ENCODE measurements around the gene FHOD1. TPM values are rescaled to one million over a fixed set of nuclear protein-coding genes. Genes with fewer than 3 reads are reported as not detected.
A peak's percentile ranks its signal among the peaks of the same experiment; 100 is the strongest.

FHOD1 gene
- total and polyA plus RNA-seq, 9 of the 15 experiments (the other 6 are each of a cell fraction or from before 2014, with no cell fraction given), result 18.7 to 126 (median 32.3) TPM

- TF ChIP-seq SNRNP70 (optimal IDR thresholded peaks at IDR 0.05; ENCODE audit: low read depth, low read length) (no peak), FOXJ3 (CRISPR knock-in tag; IDR thresholded peaks at IDR 0.05) (no peak), NFIC (IDR thresholded peaks at IDR 0.05) (peak; percentile 31; the same call in 1 of the 2 replicates), E2F8 (IDR thresholded peaks at IDR 0.05; ENCODE audit: low read depth, partially characterized antibody) (peak; percentile 22), KAT8 (IDR thresholded peaks at IDR 0.05; ENCODE audit: low read depth) (no peak), RFX1 (IDR thresholded peaks at IDR 0.05) (no peak), PCBP2 (IDR thresholded peaks at IDR 0.05; ENCODE audit: low read depth, low read length, poor library complexity, severe bottlenecking) (no peak), CREB1 (IDR thresholded peaks at IDR 0.05) (no peak), CREB1 (CRISPR knock-in tag; IDR thresholded peaks at IDR 0.05) (peak; percentile 50), HMBOX1 (IDR thresholded peaks at IDR 0.05) (no peak), PML (IDR thresholded peaks at IDR 0.05; ENCODE audit: low read length) (0 out of 2 replicates have a peak, but pooled peaks have one; percentile 20), XRCC4 (IDR thresholded peaks at IDR 0.05; ENCODE audit: extremely low read depth, insufficient read depth, insufficient read length) (no peak), CCNT2 (IDR thresholded peaks at IDR 0.05; ENCODE audit: borderline replicate concordance, extremely low read depth, insufficient read length, low read depth, low read length) (peak; percentile 41), NR4A1 (CRISPR knock-in tag; IDR thresholded peaks at IDR 0.05) (no peak), NR4A1 (tag; IDR thresholded peaks at IDR 0.05) (peak; percentile 76), ZNF764 (CRISPR knock-in tag; IDR thresholded peaks at IDR 0.05; ENCODE audit: low read depth) (no peak), FOS (IDR thresholded peaks at IDR 0.05; ENCODE audit: extremely low read depth, insufficient read length) (no peak), HNRNPL (IDR thresholded peaks at IDR 0.05; ENCODE audit: low read depth, low read length) (no peak), CSDE1 (IDR thresholded peaks at IDR 0.05) (no peak), IFI16 (CRISPR knock-in tag; IDR thresholded peaks at IDR 0.05) (no peak), DDX20 (tag; IDR thresholded peaks at IDR 0.05; ENCODE audit: low read depth) (no peak), DEAF1 (CRISPR knock-in tag; IDR thresholded peaks at IDR 0.05) (peak; percentile 41; the same call in 1 of the 2 replicates), ZFP1 (CRISPR knock-in tag; IDR thresholded peaks at IDR 0.05) (no peak)
Measured at GRCh38 chr16:67246081-67246755, 1.1 kb downstream of the FHOD1 start (continued).

Measured in K562 (cell line).